Dedifferentiated amniotic fluid mesenchymal stem cell (primary cell): ENCODE data around the gene MBNL2.
"Not testable (repeated sequence)": the region's sequence is repeated elsewhere in the genome, so short reads cannot be mapped to it uniquely, and the experiment has no call there.

Source experiments
- DNase-seq: peaks from one replicate; pipeline ENCODE4 v3.0.0-alpha.2; 2016; ENCODE audit errors: extremely low spot score

MBNL2 gene

DNA sequence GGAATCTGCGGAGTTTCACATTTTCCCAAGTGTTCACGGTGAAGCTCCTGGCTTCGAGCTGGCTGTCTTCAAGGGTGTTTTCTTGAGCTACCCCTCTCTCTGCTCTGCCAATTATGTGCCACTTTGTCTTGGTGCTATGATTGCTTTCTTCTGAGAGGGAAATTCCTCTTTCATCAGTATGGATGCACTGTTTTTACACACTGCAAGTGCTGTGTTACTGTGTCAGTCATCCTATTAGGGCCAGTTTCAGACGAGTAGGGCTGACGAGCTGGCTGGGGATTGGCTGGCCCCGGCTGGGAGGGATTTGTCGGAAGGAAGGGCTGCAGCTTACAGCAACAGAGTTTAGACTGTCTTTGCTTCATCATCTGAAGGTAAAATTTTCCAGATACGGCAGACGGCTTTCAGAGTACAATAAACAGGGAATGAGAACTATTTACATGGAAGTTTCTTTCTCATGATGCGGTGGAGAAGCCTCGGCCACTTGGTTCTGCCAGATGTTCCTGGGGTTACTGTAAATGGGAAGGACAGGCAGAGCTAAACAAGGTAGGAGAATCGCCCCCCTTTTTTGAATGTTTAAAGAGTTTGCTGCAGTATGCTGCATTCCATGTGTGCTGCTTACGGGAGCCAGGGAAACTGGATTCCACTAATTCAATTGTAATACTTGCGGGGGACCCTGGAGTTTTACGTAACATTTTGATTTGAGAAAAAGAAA, at the start of gene MBNL2:
TSS of gene MBNL2 (plus strand) at position 345 of the 712 bp plus-strand sequence. CDS start 53,903 bp downstream, outside the sequence.
- peak; percentile 98 for DNase-seq

- no peak for DNase-seq
These were observed 47.5 kb upstream of the MBNL2 start for GRCh38 chr13:97174638-97175037.

GRCh38 chr13:97175041-97175440, 47.1 kb upstream of the MBNL2 start:
- no peak for DNase-seq

GRCh38 chr13:97179501-97179900, 42.6 kb upstream of the MBNL2 start:
- no peak for DNase-seq

GRCh38 chr13:97182111-97182890, 39.8 kb upstream of the MBNL2 start:
- DNase-seq, result no peak

- no peak for DNase-seq
These were observed 36.8 kb upstream of the MBNL2 start for GRCh38 chr13:97185291-97185690.

GRCh38 chr13:97185751-97186150, 36.4 kb upstream of the MBNL2 start:
- DNase-seq, result no peak

GRCh38 chr13:97188207-97188606, 33.9 kb upstream of the MBNL2 start:
- no peak for DNase-seq

DNA sequence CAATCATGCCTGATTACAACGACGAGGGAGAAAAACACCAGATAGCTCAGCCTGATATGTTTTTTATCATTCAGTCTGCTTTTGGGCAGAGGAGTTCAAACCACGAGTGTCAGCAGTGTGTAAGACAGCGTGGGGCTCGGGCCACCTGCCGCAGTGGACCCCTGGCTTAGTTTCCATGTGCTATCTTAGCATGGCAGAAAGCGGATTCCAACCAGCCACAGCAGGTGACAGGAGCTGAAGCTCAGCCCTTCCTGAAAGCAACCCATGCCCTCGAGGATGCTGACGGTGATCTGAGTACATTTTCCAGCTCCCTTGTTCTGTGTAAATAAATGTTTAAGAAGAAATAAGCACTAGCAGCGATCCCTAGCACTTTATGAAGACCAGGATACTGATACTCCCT, 32.2 kb upstream of the MBNL2 start:
- DNase-seq, result no peak

GRCh38 chr13:97191142-97191541, 31.0 kb upstream of the MBNL2 start:
- no peak for DNase-seq

DNA sequence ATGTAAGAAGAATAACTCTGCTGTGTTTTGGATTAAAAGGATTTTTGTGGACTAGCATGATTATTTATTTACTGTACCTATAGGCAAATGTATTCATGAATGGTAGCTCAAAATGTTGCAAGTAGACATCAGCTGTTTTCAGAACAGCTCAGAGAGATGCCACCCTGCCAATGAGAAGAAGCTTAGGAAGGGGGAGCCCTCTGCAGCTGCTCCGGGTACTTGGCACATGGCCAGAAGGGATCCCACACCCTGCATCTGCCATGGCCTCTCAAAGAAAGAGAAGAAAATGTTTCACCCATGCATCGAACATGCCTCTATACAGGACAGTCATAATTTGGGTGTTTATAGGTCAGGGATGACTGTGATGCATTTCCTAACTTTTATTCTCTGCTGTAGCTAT, 30.5 kb upstream of the MBNL2 start:
- no peak for DNase-seq

DNA sequence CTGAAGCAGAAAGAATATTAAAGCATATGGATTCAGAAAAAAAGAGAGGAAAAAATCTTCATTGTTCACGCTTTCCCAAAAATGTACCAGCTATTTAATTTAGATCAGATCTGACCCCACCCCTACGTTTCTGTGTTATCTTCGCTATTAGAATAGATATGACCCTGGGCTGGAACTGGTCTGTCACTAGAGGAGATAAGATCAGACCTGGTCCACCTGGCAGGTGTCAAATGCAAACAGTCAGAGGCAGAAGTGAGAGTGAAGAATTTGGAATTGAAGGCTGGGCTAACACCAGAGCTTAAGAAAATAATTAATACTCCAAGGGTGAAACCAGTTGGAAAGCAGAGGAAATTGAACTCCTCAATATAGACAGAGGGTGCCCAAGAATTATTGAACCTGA, 30.0 kb upstream of the MBNL2 start:
- no peak for DNase-seq

DNA sequence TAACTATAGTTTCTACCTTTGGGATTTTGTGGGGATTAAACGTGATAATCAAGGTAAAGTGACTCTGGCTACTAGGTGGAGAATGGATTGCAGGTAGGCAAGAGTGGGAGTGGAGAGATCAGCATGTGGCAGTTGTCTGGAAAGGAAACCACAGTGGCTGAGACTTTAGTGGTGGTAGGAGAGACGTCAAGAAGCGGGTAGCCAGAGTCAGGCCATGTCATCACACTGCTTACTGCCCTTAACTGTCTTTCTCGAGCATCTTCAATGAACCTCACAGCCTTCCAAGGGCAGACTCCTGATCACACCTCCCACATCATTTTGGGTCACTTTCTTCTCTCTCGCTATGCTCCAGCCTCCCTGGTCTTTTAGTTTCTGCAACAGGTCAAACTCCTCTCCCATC, 28.6 kb upstream of the MBNL2 start:
- no peak for DNase-seq

DNA sequence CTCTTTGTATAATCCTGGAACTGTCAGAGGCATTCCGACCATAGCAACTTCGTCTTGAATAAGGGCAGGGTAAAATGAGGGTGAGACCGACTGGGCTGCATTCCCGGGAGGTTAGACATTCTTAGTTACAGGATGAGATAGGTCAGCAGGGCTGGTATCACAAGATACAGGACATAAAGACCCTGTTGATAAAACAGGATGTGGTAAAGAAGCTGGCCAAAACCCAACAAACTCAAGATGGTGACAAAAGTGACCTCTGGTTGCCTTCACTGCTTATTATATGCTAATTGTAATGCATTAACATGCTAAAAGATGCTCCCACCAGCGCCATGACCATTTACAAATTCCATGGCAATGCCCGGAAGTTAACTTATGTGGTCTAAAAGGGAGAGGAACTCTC, 27.7 kb upstream of the MBNL2 start:
- no peak for DNase-seq

DNA sequence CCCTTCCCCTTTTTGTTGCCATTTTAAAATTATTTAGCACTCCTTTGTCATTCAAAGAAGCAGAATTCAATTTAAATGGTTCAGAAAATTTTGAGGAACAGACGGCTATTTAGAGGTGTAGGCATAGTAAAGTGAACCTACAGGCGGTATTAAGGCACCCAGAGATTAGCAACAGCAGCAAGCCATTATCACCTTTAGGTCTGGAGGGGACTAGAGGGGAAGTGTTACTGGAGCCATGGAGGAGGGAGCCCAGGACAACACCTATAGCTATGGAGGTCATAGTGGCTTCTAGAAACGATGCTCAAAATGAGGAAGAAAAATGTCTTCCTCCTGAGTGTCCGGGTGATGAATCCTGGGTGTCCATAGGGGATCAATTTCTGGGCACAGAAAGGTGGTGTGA, 25.8 kb upstream of the MBNL2 start:
- no peak for DNase-seq

DNA sequence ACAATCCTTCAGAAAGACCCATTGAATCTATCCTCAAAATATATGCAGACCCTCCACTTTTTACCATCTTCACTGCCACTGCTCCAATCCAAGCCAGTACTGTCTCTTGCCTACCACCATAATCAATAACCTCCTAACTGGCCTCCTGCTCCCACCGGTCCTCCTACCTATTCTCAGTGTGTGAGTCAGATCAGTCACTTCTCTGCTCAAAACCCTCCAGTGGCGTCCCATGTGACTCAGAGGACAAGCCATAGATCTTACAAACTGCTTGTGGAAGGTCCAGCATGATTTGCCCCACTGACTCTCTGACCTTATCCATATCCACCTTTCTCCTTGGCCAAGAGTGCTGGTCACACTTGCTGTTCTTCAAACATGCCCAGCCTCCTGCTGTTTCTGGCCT, 23.4 kb upstream of the MBNL2 start:
- no peak for DNase-seq

- DNase-seq, result no peak
These were observed 22.7 kb upstream of the MBNL2 start for GRCh38 chr13:97199451-97199850.

- no peak for DNase-seq
These were observed 21.8 kb upstream of the MBNL2 start for GRCh38 chr13:97200081-97200942.

- no peak for DNase-seq
These were observed 19.4 kb upstream of the MBNL2 start for GRCh38 chr13:97202761-97203160.

DNA sequence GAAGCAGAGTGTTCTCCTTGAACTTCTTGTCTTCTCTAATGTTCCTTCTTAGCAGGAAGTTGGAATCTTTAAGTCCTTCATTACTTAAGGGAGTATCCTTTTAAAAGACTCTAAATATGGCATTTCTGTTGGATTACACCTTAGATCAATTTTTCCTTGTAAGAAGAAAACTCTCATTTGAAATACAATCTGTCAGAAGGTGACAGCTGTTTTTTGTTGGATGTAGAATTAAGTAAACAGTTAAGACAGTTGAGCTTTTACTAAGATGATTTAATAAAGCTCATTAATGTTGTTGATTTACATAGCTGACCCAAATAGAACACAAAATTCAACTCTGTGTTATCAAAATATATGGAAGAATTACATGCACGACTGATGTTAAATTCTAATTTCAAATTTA, 16.7 kb upstream of the MBNL2 start:
- DNase-seq, result no peak

DNA sequence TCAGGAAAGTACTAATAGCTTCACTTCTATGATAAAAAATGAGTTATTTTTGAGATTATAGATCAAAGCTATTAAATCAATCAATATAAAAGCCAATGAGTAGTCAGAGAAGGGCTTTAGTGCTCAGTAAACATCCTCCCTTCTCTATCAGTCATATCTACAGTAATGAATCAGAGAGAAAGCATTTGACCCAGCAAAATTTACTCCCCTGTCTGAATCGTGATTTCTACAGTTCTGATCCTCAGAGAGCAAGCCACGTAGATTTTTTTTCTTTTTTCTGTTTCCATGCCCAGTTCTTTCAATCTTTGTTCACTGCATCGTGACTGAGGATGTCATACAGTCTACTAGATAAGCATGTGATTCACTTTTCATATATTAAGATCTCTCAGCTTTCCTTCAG, 16.2 kb upstream of the MBNL2 start:
- peak; percentile 54 for DNase-seq

DNA sequence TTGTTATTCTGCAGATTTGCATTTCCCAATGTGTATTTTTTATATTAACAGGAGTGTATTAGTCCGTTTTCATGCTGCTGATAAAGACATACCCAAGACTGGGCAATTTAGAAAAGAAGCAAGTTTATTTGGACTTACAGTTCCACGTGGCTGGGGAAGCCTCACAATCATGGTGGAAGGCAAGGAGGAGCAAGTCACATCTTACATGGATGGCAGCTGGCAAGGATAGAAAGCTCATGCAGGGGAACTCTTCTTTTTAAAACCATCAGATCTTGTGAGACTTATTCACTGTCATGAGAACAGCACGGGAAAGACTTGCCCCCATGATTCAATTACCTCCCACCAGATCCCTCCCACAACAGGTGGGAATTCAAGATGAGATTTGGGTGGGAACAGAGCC, 14.9 kb upstream of the MBNL2 start:
- not testable (repeated sequence) for DNase-seq
